PC-9 (cell line): Measurements from ENCODE around the gene E2F3. TPM values are rescaled to one million over a fixed set of nuclear protein-coding genes. Genes with fewer than 3 reads are reported as not detected.

Experiments used
- BruUV-seq: library from RNA; stranded (reverse); fragments of 400-500 nt; replicated peaks from 2 replicates; lab custom pipeline; 2021; lab: Mats Ljungman, UMichigan
- CTCF ChIA-PET: fragments of 300-600 bp; sonication (Branson Sonifier 250); formaldehyde crosslinking; loops from one replicate; lab custom pipeline; 2022; ENCODE audit warnings: antibody characterized with exemption; lab: Charles Lee
- POLR2A ChIA-PET: fragments of 300-600 bp; sonication (Branson Sonifier 250); formaldehyde crosslinking; loops from one replicate; lab custom pipeline; 2022; ENCODE audit warnings: antibody characterized with exemption; ENCODE audit not compliant: unreplicated experiment; lab: Charles Lee
- DNase-seq, 2 experiments: peaks; one replicate each; pipeline versions ENCODE4 v3.0.0 to v3.0.0-alpha.2; 2015 to 2022; ENCODE audit warnings: mixed read lengths in 1 of 2
- H2AFZ ChIP-seq: fragments of 200-600 bp; sonication (generic); 2 replicates; pipeline ENCODE4 v1.8.1; 2017; ENCODE audit warnings: antibody characterized with exemption
- H3F3A ChIP-seq: fragments of 200-600 bp; sonication (generic); 2 replicates; pipeline ENCODE4 v1.8.1; 2017; ENCODE audit warnings: antibody characterized with exemption, mild to moderate bottlenecking, low read depth; ENCODE audit not compliant: insufficient read depth
- H3K27ac ChIP-seq: fragments of 200-600 bp; sonication (generic); 2 replicates; pipeline ENCODE4 v1.6.1; 2016; ENCODE audit warnings: mixed run types
- H3K27me3 ChIP-seq: fragments of 200-600 bp; sonication (generic); 2 replicates; pipeline ENCODE4 v1.6.1; 2016; ENCODE audit warnings: low read depth, mixed run types; ENCODE audit not compliant: insufficient read depth
- H3K36me3 ChIP-seq: fragments of 200-600 bp; sonication (generic); 2 replicates; pipeline ENCODE4 v1.6.1; 2016; ENCODE audit warnings: low read depth, mixed run types
- H3K4me1 ChIP-seq: fragments of 200-600 bp; sonication (generic); replicated peaks from 2 replicates; pipeline ENCODE4 v1.6.1; 2016; ENCODE audit warnings: mixed run types; ENCODE audit not compliant: insufficient read depth
- H3K4me2 ChIP-seq: fragments of 200-600 bp; sonication (generic); 2 replicates; pipeline ENCODE4 v1.6.1; 2017; ENCODE audit warnings: mixed run types
- H3K4me3 ChIP-seq: fragments of 200-600 bp; sonication (generic); 2 replicates; pipeline ENCODE4 v1.6.1; 2016; ENCODE audit warnings: mixed run types
- H3K79me2 ChIP-seq: fragments of 200-600 bp; sonication (generic); 2 replicates; pipeline ENCODE4 v1.6.1; 2017; ENCODE audit warnings: low read depth, mixed run types
- H3K9me2 ChIP-seq: fragments of 200-600 bp; sonication (generic); 2 replicates; pipeline ENCODE4 v1.8.1; 2017; ENCODE audit warnings: mild to moderate bottlenecking; ENCODE audit not compliant: insufficient read depth
- H3K9me3 ChIP-seq: fragments of 200-600 bp; sonication (generic); 2 replicates; pipeline ENCODE4 v1.8.1; 2016; ENCODE audit warnings: low read depth; ENCODE audit not compliant: insufficient read depth
- H4K20me1 ChIP-seq: fragments of 200-600 bp; sonication (generic); 2 replicates; pipeline ENCODE4 v1.8.1; 2017; ENCODE audit not compliant: insufficient read depth
- CTCF ChIP-seq: fragments of 200-600 bp; sonication (generic); conservative IDR thresholded peaks from 2 replicates; pipeline ENCODE4 v1.6.1; 2017; ENCODE audit warnings: mixed run types, antibody characterized with exemption, mild to moderate bottlenecking, moderate library complexity
- EZH2 ChIP-seq: fragments of 200-600 bp; sonication (generic); IDR thresholded peaks from 2 replicates; pipeline ENCODE4 v1.8.0; 2017; ENCODE audit warnings: antibody characterized with exemption, low read depth
- intact Hi-C: fragments of 100-400 bp; cut with micrococcal nuclease; formaldehyde crosslinking; loops from one replicate; pipeline ENCODE4 v1.10.0; 2022; ENCODE audit not compliant: unreplicated experiment
- total RNA-seq: library from RNA; stranded (reverse); gene quantifications from 2 replicates; pipeline ENCODE4 v1.2.3, GENCODE V29; 2021

E2F3 gene
- total RNA-seq, 1 experiment from 2014 or later = 20.0 TPM

GRCh38 chr6:20402342-20403069 is 827 bp downstream of the E2F3 start:
- CTCF ChIA-PET = interaction anchor here (0.6 kb wide), 2 partner anchors 32 to 126 kb away, joined by 3 read pairs; no protein-coding TSS in a partner anchor
- POLR2A ChIA-PET = interaction anchor here (0.6 kb wide), 1 partner anchor 66 kb away, joined by 6 read pairs; no protein-coding TSS in a partner anchor
- no peaks in the 10 kb centered on the region for H3K9me2 ChIP-seq
- no peaks in the 10 kb centered on the region for H3K9me3 ChIP-seq
- peaks cover 53% of the 10 kb centered on the region for H3K79me2 ChIP-seq
- peaks cover 18% of the 10 kb centered on the region for H4K20me1 ChIP-seq
- peak overlapping the region; percentile 95 for H3K27ac ChIP-seq
- H3K36me3 ChIP-seq = peaks cover 13% of the 10 kb centered on the region; the same call in 1 of the 2 replicates
- TF ChIP-seq EZH2 = no peak
- TF ChIP-seq CTCF = no peak
- no peaks in the 10 kb centered on the region for H3K27me3 ChIP-seq
- peak overlapping the region; percentile 75 for H2AFZ ChIP-seq
- H3K4me1 ChIP-seq = peaks cover 16% of the 10 kb centered on the region
- intact Hi-C loops = loop anchor here (2.0 to 5.0 kb wide), 4 partner anchors 110 to 475 kb away; no protein-coding TSS in a partner anchor
- H3K4me3 ChIP-seq = peak overlapping the region; percentile 93
- H3F3A ChIP-seq = peaks cover 22% of the 10 kb centered on the region; the same call in 1 of the 2 replicates
- DNase-seq = peak in 1 of 2 experiments; percentile 46
- TSS peak; percentile 35 for BruUV-seq
- H3K4me2 ChIP-seq = peak overlapping the region; percentile 76

GRCh38 chr6:20403070-20403765 is 1.5 kb downstream of the E2F3 start:
- intact Hi-C loops = loop anchor here (2.0 to 5.0 kb wide), 4 partner anchors 111 to 474 kb away; no protein-coding TSS in a partner anchor
- no peaks in the 10 kb centered on the region for H3K9me3 ChIP-seq
- POLR2A ChIA-PET = interaction anchor here (0.6 to 0.7 kb wide), 3 partner anchors 65 to 1495 kb away, joined by 4 to 6 read pairs (median 5); no protein-coding TSS in a partner anchor

More at GRCh38 chr6:20403070-20403765, 1.5 kb downstream of the E2F3 start:
- CTCF ChIA-PET = interaction anchor here (0.6 kb wide), 2 partner anchors 33 to 125 kb away, joined by 3 to 8 read pairs; no protein-coding TSS in a partner anchor
- no TSS peak for BruUV-seq
- peaks cover 22% of the 10 kb centered on the region; the same call in 1 of the 2 replicates for H3F3A ChIP-seq
- H3K4me1 ChIP-seq = peaks cover 16% of the 10 kb centered on the region
- H4K20me1 ChIP-seq = peaks cover 21% of the 10 kb centered on the region
- H3K79me2 ChIP-seq = peaks cover 60% of the 10 kb centered on the region
- H3K4me3 ChIP-seq = peak overlapping the region; percentile 93
- peak overlapping the region; percentile 95 for H3K27ac ChIP-seq
- no peak for TF ChIP-seq CTCF
- TF ChIP-seq EZH2 = no peak
- H3K27me3 ChIP-seq = no peaks in the 10 kb centered on the region
- peaks cover 19% of the 10 kb centered on the region; the same call in 1 of the 2 replicates for H3K36me3 ChIP-seq
- H3K9me2 ChIP-seq = no peaks in the 10 kb centered on the region
- peak; percentile 76 to 96 for DNase-seq
- H3K4me2 ChIP-seq = peak overlapping the region; percentile 100
- H2AFZ ChIP-seq = peak overlapping the region; percentile 78
